ENCODE measurements around the gene SMOC1.

GRCh38 chr14:69996216-69996615, 117.0 kb downstream of the SMOC1 start:
- TF ChIP-seq CTCF (IDR thresholded peaks at IDR 0.05), result no peak
- TF ChIP-seq EP300 (IDR thresholded peaks at IDR 0.05), result no peak

Measured in ovary (tissue), 3 donors.